A673 (cell line): ENCODE measurements around the gene SLN. TPM values are rescaled to one million over a fixed set of nuclear protein-coding genes. Genes with fewer than 3 reads are reported as not detected.

Experiments used
- BruUV-seq: library from RNA; stranded (reverse); fragments of 400-500 nt; replicated peaks from 2 replicates; lab custom pipeline; 2021; lab: Mats Ljungman, UMichigan
- CTCF ChIA-PET: fragments of 300-600 bp; sonication (Branson Sonifier 250); formaldehyde crosslinking; loops from one replicate; lab custom pipeline; 2022; ENCODE audit warnings: antibody characterized with exemption; lab: Charles Lee
- POLR2A ChIA-PET: fragments of 300-600 bp; sonication (Branson Sonifier 250); formaldehyde crosslinking; loops from one replicate; lab custom pipeline; 2022; ENCODE audit warnings: antibody characterized with exemption; ENCODE audit not compliant: low non-redundant PET; lab: Charles Lee
- DNase-seq: peaks from one replicate; pipeline ENCODE4 v3.0.0-alpha.2; 2015; ENCODE audit warnings: low spot score
- H3K27ac ChIP-seq: fragments of 200-600 bp; sonication (generic); 2 replicates; pipeline ENCODE4 v1.5.1; 2016; ENCODE audit warnings: mixed run types, low read depth, mild to moderate bottlenecking, mixed read lengths, antibody characterized with exemption, low read length; ENCODE audit not compliant: poor library complexity, severe bottlenecking
- H3K27me3 ChIP-seq: fragments of 200-600 bp; sonication (generic); replicated peaks from 2 replicates; pipeline ENCODE4 v1.6.1; 2017; ENCODE audit warnings: mixed run types, low read depth, mild to moderate bottlenecking, mixed read lengths, antibody characterized with exemption, low read length; ENCODE audit not compliant: insufficient read depth, poor library complexity
- H3K36me3 ChIP-seq: fragments of 200-600 bp; sonication (generic); 2 replicates; pipeline ENCODE4 v1.6.1; 2016; ENCODE audit warnings: mixed run types, mild to moderate bottlenecking, mixed read lengths, antibody characterized with exemption, low read length; ENCODE audit not compliant: insufficient read depth, poor library complexity, severe bottlenecking
- H3K4me1 ChIP-seq: fragments of 200-600 bp; sonication (generic); 2 replicates; pipeline ENCODE4 v1.6.1; 2017; ENCODE audit warnings: mixed run types, mild to moderate bottlenecking, mixed read lengths, antibody characterized with exemption, low read length; ENCODE audit not compliant: insufficient read depth, poor library complexity, severe bottlenecking
- H3K4me3 ChIP-seq: fragments of 200-600 bp; sonication (generic); 2 replicates; pipeline ENCODE4 v1.5.1; 2016; ENCODE audit warnings: low read depth, mixed run types, mild to moderate bottlenecking, mixed read lengths, low read length; ENCODE audit not compliant: poor library complexity, severe bottlenecking
- H3K9me3 ChIP-seq: fragments of 200-600 bp; sonication (generic); 2 replicates; pipeline ENCODE4 v1.6.1; 2016; ENCODE audit warnings: mixed run types, low read depth, mild to moderate bottlenecking, mixed read lengths, antibody characterized with exemption, low read length; ENCODE audit not compliant: poor library complexity, severe bottlenecking
- CTCF ChIP-seq: fragments of 300-800, 200-600 bp; sonication (generic); conservative IDR thresholded peaks from 2 replicates; pipeline ENCODE4 v1.5.1; 2017; ENCODE audit warnings: low read depth, mild to moderate bottlenecking, antibody characterized with exemption, low read length, moderate library complexity, mixed read lengths
- EZH2 ChIP-seq: fragments of 200-600 bp; sonication (generic); IDR thresholded peaks from 2 replicates; pipeline ENCODE4 v1.6.1; 2017; ENCODE audit warnings: borderline replicate concordance, low read depth, mild to moderate bottlenecking, mixed read lengths, antibody characterized with exemption, low read length; ENCODE audit not compliant: poor library complexity, severe bottlenecking
- intact Hi-C: fragments of 100-400 bp; cut with micrococcal nuclease; formaldehyde crosslinking; loops from one replicate; pipeline ENCODE4 v1.10.0; 2022; ENCODE audit not compliant: unreplicated experiment
- total RNA-seq: library from RNA; stranded (reverse); gene quantifications from 2 replicates; pipeline ENCODE4 v1.2.3, GENCODE V29; 2021

SLN gene
- total RNA-seq, 1 experiment from 2014 or later = 0.58 TPM

GRCh38 chr11:107740271-107740670 lies 28.4 kb upstream of the SLN start:
- TF ChIP-seq EZH2 (no peak), CTCF (no peak)
- intact Hi-C loops = loop anchor here (2.0 kb wide), 1 partner anchor 31 kb away; no protein-coding TSS in a partner anchor
- Histone ChIP-seq H3K36me3 (no peaks in the 10 kb centered on the region), H3K4me3 (no peak overlapping the region), H3K27me3 (peaks cover 3% of the 10 kb centered on the region), H3K9me3 (no peaks in the 10 kb centered on the region), H3K27ac (no peak overlapping the region), H3K4me1 (no peaks in the 10 kb centered on the region)
- ChIA-PET CTCF (interaction anchor here (0.7 to 1.4 kb wide), 4 partner anchors 31 to 191 kb away, joined by 3 to 7 read pairs (median 4); no protein-coding TSS in a partner anchor), POLR2A (no interaction called here)
- BruUV-seq = no TSS peak
- DNase-seq = no peak

- intact Hi-C loops = no loop called here
- CTCF ChIA-PET = no interaction called here
Measured at GRCh38 chr11:107736546-107736945, 24.7 kb upstream of the SLN start.

GRCh38 chr11:107733518-107733917 lies 21.7 kb upstream of the SLN start:
- intact Hi-C loops = no loop called here
- no TSS peak for BruUV-seq
- CTCF ChIA-PET = no interaction called here

More at GRCh38 chr11:107736546-107736945, 24.7 kb upstream of the SLN start:
- Histone ChIP-seq H3K27me3 (peaks cover 3% of the 10 kb centered on the region), H3K4me1 (peaks cover 8% of the 10 kb centered on the region), H3K36me3 (no peaks in the 10 kb centered on the region), H3K9me3 (no peaks in the 10 kb centered on the region), H3K4me3 (no peak overlapping the region), H3K27ac (no peak overlapping the region)
- DNase-seq = no peak
- TF ChIP-seq EZH2 = no peak
- no peak for TF ChIP-seq CTCF
- BruUV-seq = no TSS peak
- POLR2A ChIA-PET = no interaction called here

More at GRCh38 chr11:107733518-107733917, 21.7 kb upstream of the SLN start:
- TF ChIP-seq EZH2 = no peak
- no peak for TF ChIP-seq CTCF
- Histone ChIP-seq H3K27me3 (peaks cover 3% of the 10 kb centered on the region), H3K36me3 (no peaks in the 10 kb centered on the region), H3K4me3 (no peak overlapping the region), H3K27ac (no peak overlapping the region), H3K4me1 (peaks cover 10% of the 10 kb centered on the region), H3K9me3 (no peaks in the 10 kb centered on the region)
- POLR2A ChIA-PET = no interaction called here
- no peak for DNase-seq
